DND-41 (cell line): ENCODE results near the gene AURKB.

Source experiments
- ATAC-seq: fragments of 200-7000 bp; cut with Tn5 transposase; 3 replicates; pipeline ENCODE4 v1.9.1; 2021; ENCODE audit warnings: low read depth; ENCODE audit not compliant: insufficient read depth
- DNase-seq: peaks from one replicate; pipeline ENCODE4 v3.0.0-alpha.2; 2020
- H2AFZ ChIP-seq: 2 replicates; pipeline ENCODE4 v1.6.0; 2012; ENCODE audit warnings: low read depth, low read length
- H3K27ac ChIP-seq: 2 replicates; pipeline ENCODE4 v1.5.1; 2012; ENCODE audit warnings: low read length, inconsistent platforms
- H3K27me3 ChIP-seq: fragments of 200-600 bp; sonication (generic); 2 replicates; pipeline ENCODE4 v1.6.0; 2012; ENCODE audit warnings: low read length, mild to moderate bottlenecking, inconsistent platforms; ENCODE audit not compliant: insufficient read depth, poor library complexity
- H3K36me3 ChIP-seq: 2 replicates; pipeline ENCODE4 v1.5.1; 2012; ENCODE audit warnings: low read length, inconsistent platforms; ENCODE audit not compliant: insufficient read depth
- H3K4me1 ChIP-seq: 2 replicates; pipeline ENCODE4 v1.5.1; 2012; ENCODE audit warnings: mild to moderate bottlenecking, low read length; ENCODE audit not compliant: insufficient read depth
- H3K4me2 ChIP-seq: 2 replicates; pipeline ENCODE4 v1.6.0; 2012; ENCODE audit warnings: mild to moderate bottlenecking, moderate library complexity, low read length, inconsistent platforms; ENCODE audit not compliant: insufficient read depth
- H3K4me3 ChIP-seq, 2 experiments: fragments of 200-600 bp in 1 of 2; shearing (Covaris generic) in 1 of 2; 2 replicates each; pipeline ENCODE4 v1.5.1; 2012 to 2016; ENCODE audit warnings: inconsistent platforms in 2 of 2, low read length in 2 of 2, mild to moderate bottlenecking in 2 of 2, low read depth in 1 of 2, moderate library complexity in 1 of 2
- H3K79me2 ChIP-seq: 2 replicates; pipeline ENCODE4 v1.6.0; 2012; ENCODE audit warnings: low read length, inconsistent platforms; ENCODE audit not compliant: insufficient read depth
- H3K9ac ChIP-seq: 2 replicates; pipeline ENCODE4 v1.6.0; 2012; ENCODE audit warnings: low read depth, mild to moderate bottlenecking, inconsistent platforms, low read length, moderate library complexity
- H3K9me3 ChIP-seq: 2 replicates; pipeline ENCODE4 v1.5.1; 2012; ENCODE audit warnings: low read length, moderate library complexity, mild to moderate bottlenecking, inconsistent platforms; ENCODE audit not compliant: insufficient read depth, severe bottlenecking
- H4K20me1 ChIP-seq: 2 replicates; pipeline ENCODE4 v1.6.0; 2012; ENCODE audit warnings: low read length; ENCODE audit not compliant: insufficient read depth
- CTCF ChIP-seq: IDR thresholded peaks from 2 replicates; pipeline ENCODE4 v1.5.1; 2012; ENCODE audit warnings: borderline replicate concordance, low read length, moderate library complexity, mild to moderate bottlenecking; ENCODE audit not compliant: poor library complexity, severe bottlenecking; ENCODE audit errors: extremely low read depth
- EZH2 ChIP-seq: IDR thresholded peaks from 3 replicates; pipeline ENCODE4 v1.6.1; 2012; ENCODE audit warnings: borderline replicate concordance, low read depth, mild to moderate bottlenecking, moderate library complexity, low read length, inconsistent platforms; ENCODE audit not compliant: severe bottlenecking

AURKB gene

GRCh38 chr17:8235676-8236075, 25.3 kb upstream of the AURKB start:
- peaks cover 96% of the 10 kb centered on the region for H3K36me3 ChIP-seq
- ATAC-seq = no peak

GRCh38 chr17:8234361-8235270, 24.2 kb upstream of the AURKB start:
- ATAC-seq = no peak
- Histone ChIP-seq H4K20me1 (peaks cover 3% of the 10 kb centered on the region; the same call in 1 of the 2 replicates), H3K27me3 (no peaks in the 10 kb centered on the region), H3K36me3 (peaks cover 96% of the 10 kb centered on the region), H3K9ac (no peak overlapping the region), H3K4me3 (no peak overlapping the region), H3K79me2 (peaks cover 7% of the 10 kb centered on the region), H3K4me1 (no peaks in the 10 kb centered on the region), H3K9me3 (no peaks in the 10 kb centered on the region), H3K27ac (peak overlapping the region; percentile 14; the same call in 1 of the 2 replicates), H3K4me2 (no peak overlapping the region), H2AFZ (no peak overlapping the region)
- no peak for DNase-seq
- no peak for TF ChIP-seq EZH2
- no peak for TF ChIP-seq CTCF

More at GRCh38 chr17:8235676-8236075, 25.3 kb upstream of the AURKB start:
- H3K4me1 ChIP-seq = no peaks in the 10 kb centered on the region
- no peak overlapping the region for H3K4me2 ChIP-seq
- peaks cover 11% of the 10 kb centered on the region for H3K79me2 ChIP-seq
- H2AFZ ChIP-seq = no peak overlapping the region
- no peaks in the 10 kb centered on the region for H3K27me3 ChIP-seq
- H4K20me1 ChIP-seq = peaks cover 3% of the 10 kb centered on the region; the same call in 1 of the 2 replicates
- H3K9ac ChIP-seq = no peak overlapping the region
- H3K4me3 ChIP-seq = no peak overlapping the region
- DNase-seq = no peak
- no peaks in the 10 kb centered on the region for H3K9me3 ChIP-seq
- no peak overlapping the region for H3K27ac ChIP-seq
- no peak for TF ChIP-seq CTCF
- no peak for TF ChIP-seq EZH2

GRCh38 chr17:8231701-8232100, 21.3 kb upstream of the AURKB start:
- H3K27ac ChIP-seq = no peak overlapping the region
- no peaks in the 10 kb centered on the region for H3K27me3 ChIP-seq
- H4K20me1 ChIP-seq = peaks cover 3% of the 10 kb centered on the region; the same call in 1 of the 2 replicates
- H3K9me3 ChIP-seq = no peaks in the 10 kb centered on the region
- no peak overlapping the region for H3K4me3 ChIP-seq
- no peak overlapping the region for H3K9ac ChIP-seq
- H2AFZ ChIP-seq = no peak overlapping the region
- peaks cover 97% of the 10 kb centered on the region for H3K36me3 ChIP-seq
- H3K4me1 ChIP-seq = no peaks in the 10 kb centered on the region
- no peak overlapping the region for H3K4me2 ChIP-seq
- H3K79me2 ChIP-seq = no peaks in the 10 kb centered on the region
- TF ChIP-seq CTCF (no peak), EZH2 (no peak)
- ATAC-seq = no peak
- DNase-seq = no peak
